GM19099 (cell line): ENCODE results near the gene IL19.

Experiments
- POLR2A ChIP-seq: IDR thresholded peaks from 3 replicates; pipeline ENCODE4 v1.6.1; 2011; ENCODE audit warnings: low read depth; ENCODE audit not compliant: insufficient read length; ENCODE audit errors: extremely low read depth

The IL19 gene

GRCh38 chr1:206872139-206872538 is 101.6 kb downstream of the IL19 start:
- TF ChIP-seq POLR2A, result no peak

- TF ChIP-seq POLR2A, result no peak
These were observed 103.1 kb downstream of the IL19 start for GRCh38 chr1:206873603-206874188.

- no peak for TF ChIP-seq POLR2A
These were observed 105.3 kb downstream of the IL19 start for GRCh38 chr1:206875752-206876377.

- no peak for TF ChIP-seq POLR2A
These were observed 107.9 kb downstream of the IL19 start for GRCh38 chr1:206878456-206878855.

- no peak for TF ChIP-seq POLR2A
These were observed 109.7 kb downstream of the IL19 start for GRCh38 chr1:206880314-206880713.

- TF ChIP-seq POLR2A, result no peak
These were observed 112.0 kb downstream of the IL19 start for GRCh38 chr1:206882555-206882954.

GRCh38 chr1:206883160-206883559 is 112.6 kb downstream of the IL19 start:
- TF ChIP-seq POLR2A, result no peak

GRCh38 chr1:206883876-206884275 is 113.3 kb downstream of the IL19 start:
- no peak for TF ChIP-seq POLR2A

- no peak for TF ChIP-seq POLR2A
These were observed 114.9 kb downstream of the IL19 start for GRCh38 chr1:206885341-206886060.

- no peak for TF ChIP-seq POLR2A
These were observed 116.3 kb downstream of the IL19 start for GRCh38 chr1:206886831-206887230.

- TF ChIP-seq POLR2A, result no peak
These were observed 117.1 kb downstream of the IL19 start for GRCh38 chr1:206887701-206888100.

GRCh38 chr1:206890125-206891060 is 119.8 kb downstream of the IL19 start:
- no peak for TF ChIP-seq POLR2A

GRCh38 chr1:206891412-206891811 is 120.8 kb downstream of the IL19 start:
- TF ChIP-seq POLR2A, result no peak
